Kidney epithelial cell (primary cell): ENCODE results near the gene TMEM253. TPM values are rescaled to one million over a fixed set of nuclear protein-coding genes. Genes with fewer than 3 reads are reported as not detected.

Source experiments
- DNase-seq: peaks from one replicate; pipeline ENCODE4 v3.0.0-alpha.2; 2010; ENCODE audit warnings: low read depth
- H3K27me3 ChIP-seq: 2 replicates; pipeline ENCODE4 v1.6.0; 2011; ENCODE audit warnings: low read length; ENCODE audit not compliant: control insufficient read depth, insufficient read depth
- H3K36me3 ChIP-seq: 2 replicates; pipeline ENCODE4 v1.5.1; 2011; ENCODE audit warnings: low read length; ENCODE audit not compliant: control insufficient read depth, insufficient read depth
- H3K4me3 ChIP-seq: 2 replicates; pipeline ENCODE4 v1.5.1; 2011; ENCODE audit warnings: low read depth, mild to moderate bottlenecking, control low read depth, low read length
- CTCF ChIP-seq: IDR thresholded peaks from 2 replicates; pipeline ENCODE4 v1.5.1; 2011; ENCODE audit warnings: mild to moderate bottlenecking, moderate library complexity, low read length, control low read depth, inconsistent platforms; ENCODE audit not compliant: insufficient read depth, poor library complexity, severe bottlenecking
- total RNA-seq: library from RNA; depleted of rRNA; stranded (reverse); fragments of >200 nt; gene quantifications from 2 replicates; pipeline ENCODE4 v1.2.3, GENCODE V29; 2015

TMEM253 gene
- total RNA-seq, 1 donor from 2014 or later, result not detected

GRCh38 chr14:21073921-21074320 is 26.9 kb upstream of the TMEM253 start:
- Histone ChIP-seq H3K4me3 (no peak overlapping the region), H3K27me3 (no peaks in the 10 kb centered on the region), H3K36me3 (peaks cover 9% of the 10 kb centered on the region)
- DNase-seq, result no peak
- TF ChIP-seq CTCF, result no peak

GRCh38 chr14:21074398-21075272 is 26.2 kb upstream of the TMEM253 start:
- no peak for TF ChIP-seq CTCF
- no peaks in the 10 kb centered on the region for H3K27me3 ChIP-seq
- no peak for DNase-seq
- no peak overlapping the region for H3K4me3 ChIP-seq
- peaks cover 9% of the 10 kb centered on the region for H3K36me3 ChIP-seq

- H3K36me3 ChIP-seq, result peaks cover 11% of the 10 kb centered on the region
- H3K4me3 ChIP-seq, result no peak overlapping the region
- no peak for DNase-seq
- no peak for TF ChIP-seq CTCF
- no peaks in the 10 kb centered on the region for H3K27me3 ChIP-seq
Observed at GRCh38 chr14:21075719-21076437, 25.0 kb upstream of the TMEM253 start.

GRCh38 chr14:21077672-21078071 is 23.2 kb upstream of the TMEM253 start:
- no peak for DNase-seq
- Histone ChIP-seq H3K27me3 (no peaks in the 10 kb centered on the region), H3K4me3 (no peak overlapping the region), H3K36me3 (peaks cover 12% of the 10 kb centered on the region)
- no peak for TF ChIP-seq CTCF

GRCh38 chr14:21078287-21078686 is 22.6 kb upstream of the TMEM253 start:
- Histone ChIP-seq H3K4me3 (no peak overlapping the region), H3K27me3 (no peaks in the 10 kb centered on the region), H3K36me3 (peaks cover 12% of the 10 kb centered on the region)
- no peak for DNase-seq
- no peak for TF ChIP-seq CTCF
